BLaER1 treated with 17β-estradiol and CSF1 and Interleukin-3, amounts not matched to agents 10 nM and 100 nM (cell line): Measurements from ENCODE around the gene MATN1.

Experiments used
- H3K27ac ChIP-seq, 11 experiments: shearing (Covaris generic); formaldehyde crosslinking; 2 replicates each; pipeline ENCODE4 v1.8.1; 2022
- H3K27me3 ChIP-seq, 11 experiments: shearing (Covaris generic); formaldehyde crosslinking; 2 replicates each; pipeline ENCODE4 v1.8.1; 2022
- H3K36me3 ChIP-seq, 11 experiments: shearing (Covaris generic); formaldehyde crosslinking; 2 replicates each; pipeline ENCODE4 v1.8.1; 2022
- H3K4me1 ChIP-seq, 10 experiments: shearing (Covaris generic); formaldehyde crosslinking; 2 replicates each; pipeline ENCODE4 v1.8.1; 2022
- H3K4me2 ChIP-seq, 11 experiments: shearing (Covaris generic); formaldehyde crosslinking; 2 replicates each; pipeline ENCODE4 v1.8.1; 2022
- H3K4me3 ChIP-seq, 10 experiments: shearing (Covaris generic); formaldehyde crosslinking; 2 replicates each; pipeline ENCODE4 v1.8.1; 2022
- H3K9ac ChIP-seq, 11 experiments: shearing (Covaris generic); formaldehyde crosslinking; 2 replicates each; pipeline ENCODE4 v1.8.1; 2022
- H3K9me3 ChIP-seq, 11 experiments: shearing (Covaris generic); formaldehyde crosslinking; replicated peaks in 1 of 11; 2 replicates each; pipeline ENCODE4 v1.8.1; 2022
- H4K20me1 ChIP-seq, 11 experiments: shearing (Covaris generic); formaldehyde crosslinking; 2 replicates each; pipeline ENCODE4 v1.8.1; 2022
- Cebpa-rat ChIP-seq, 11 experiments: shearing (Covaris generic); IDR thresholded peaks; 2 replicates each; pipeline ENCODE4 v1.8.1; 2022

Gene MATN1

GRCh38 chr1:30680429-30680828 is 43.0 kb downstream of the MATN1 start:
- Histone ChIP-seq H3K9me3 (peaks cover 30 to 41% (median 35%) of the 10 kb centered on the region in 11 experiments), H3K36me3 (no peaks in the 10 kb centered on the region; a peak in 1 of 22 replicates), H3K27me3 (peaks cover 13 to 22% (median 19%) of the 10 kb centered on the region in 11 experiments), H3K27ac (no peak overlapping the region), H3K4me2 (no peak overlapping the region), H4K20me1 (no peaks in the 10 kb centered on the region; a peak in 1 of 22 replicates), H3K9ac (no peak overlapping the region), H3K4me1 (peaks cover 0 to 17% (median 0%) of the 10 kb centered on the region in 10 experiments; a peak in 4 of 20 replicates), H3K4me3 (0 out of 20 replicates have a peak overlapping the region, but pooled peaks of 1 of the 10 experiments have one; percentile 15)
- no peak for TF ChIP-seq Cebpa-rat (IDR thresholded peaks at IDR 0.05)

GRCh38 chr1:30679976-30680305 is 43.4 kb downstream of the MATN1 start:
- Histone ChIP-seq H3K4me3 (no peak overlapping the region), H3K4me1 (peaks cover 0 to 22% (median 0%) of the 10 kb centered on the region in 10 experiments; a peak in 4 of 20 replicates), H3K36me3 (no peaks in the 10 kb centered on the region; a peak in 1 of 22 replicates), H3K27ac (no peak overlapping the region), H3K9ac (no peak overlapping the region), H3K27me3 (peaks cover 8 to 17% (median 14%) of the 10 kb centered on the region in 11 experiments), H3K4me2 (no peak overlapping the region), H3K9me3 (peaks cover 30 to 41% (median 35%) of the 10 kb centered on the region in 11 experiments), H4K20me1 (no peaks in the 10 kb centered on the region; a peak in 1 of 22 replicates)
- no peak for TF ChIP-seq Cebpa-rat (IDR thresholded peaks at IDR 0.05)

GRCh38 chr1:30679201-30679975 is 44.0 kb downstream of the MATN1 start:
- Histone ChIP-seq H3K9ac (no peak overlapping the region), H4K20me1 (no peaks in the 10 kb centered on the region; a peak in 1 of 22 replicates), H3K27ac (no peak overlapping the region), H3K27me3 (peaks cover 2 to 12% (median 8%) of the 10 kb centered on the region in 11 experiments; a peak in 19 of 22 replicates), H3K4me1 (peaks cover 0 to 24% (median 0%) of the 10 kb centered on the region in 10 experiments; a peak in 4 of 20 replicates), H3K4me3 (no peak overlapping the region; a peak in 1 of 20 replicates), H3K9me3 (peaks cover 30 to 43% (median 35%) of the 10 kb centered on the region in 11 experiments), H3K36me3 (no peaks in the 10 kb centered on the region; a peak in 1 of 22 replicates), H3K4me2 (no peak overlapping the region)
- TF ChIP-seq Cebpa-rat (IDR thresholded peaks at IDR 0.05) = no peak

GRCh38 chr1:30678209-30678608 is 45.2 kb downstream of the MATN1 start:
- Histone ChIP-seq H4K20me1 (no peaks in the 10 kb centered on the region; a peak in 1 of 22 replicates), H3K27me3 (no peaks in the 10 kb centered on the region; a peak in 1 of 22 replicates), H3K4me1 (peaks cover 0 to 24% (median 0%) of the 10 kb centered on the region in 10 experiments; a peak in 4 of 20 replicates), H3K4me2 (no peak overlapping the region), H3K9me3 (peaks cover 41 to 55% (median 45%) of the 10 kb centered on the region in 11 experiments), H3K36me3 (no peaks in the 10 kb centered on the region; a peak in 1 of 22 replicates), H3K27ac (no peak overlapping the region), H3K4me3 (no peak overlapping the region), H3K9ac (no peak overlapping the region)
- no peak for TF ChIP-seq Cebpa-rat (IDR thresholded peaks at IDR 0.05)

GRCh38 chr1:30677471-30677870 is 45.9 kb downstream of the MATN1 start:
- Histone ChIP-seq H3K4me2 (no peak overlapping the region; a peak in 1 of 22 replicates), H3K9me3 (peaks cover 45 to 62% (median 52%) of the 10 kb centered on the region in 11 experiments), H4K20me1 (no peaks in the 10 kb centered on the region; a peak in 1 of 22 replicates), H3K27me3 (no peaks in the 10 kb centered on the region), H3K36me3 (no peaks in the 10 kb centered on the region; a peak in 1 of 22 replicates), H3K27ac (no peak overlapping the region), H3K4me3 (no peak overlapping the region), H3K4me1 (peaks cover 0 to 24% (median 0%) of the 10 kb centered on the region in 10 experiments; a peak in 4 of 20 replicates), H3K9ac (no peak overlapping the region)
- TF ChIP-seq Cebpa-rat (IDR thresholded peaks at IDR 0.05) = no peak

GRCh38 chr1:30675761-30676160 is 47.6 kb downstream of the MATN1 start:
- no peaks in the 10 kb centered on the region for H3K27me3 ChIP-seq
- peak overlapping the region in 1 of 11 experiments; percentile 10; a peak in 1 of 22 replicates for H3K9ac ChIP-seq
- peak overlapping the region in 2 of 11 experiments; percentile 39 to 52; a peak in 5 of 22 replicates for H3K4me2 ChIP-seq
- peak overlapping the region in 3 of 11 experiments; percentile 4 to 67 (median 32); a peak in 3 of 22 replicates for H3K27ac ChIP-seq
- H4K20me1 ChIP-seq = no peaks in the 10 kb centered on the region
- H3K4me3 ChIP-seq = no peak overlapping the region
- no peak for TF ChIP-seq Cebpa-rat (IDR thresholded peaks at IDR 0.05)
- peaks cover 41 to 56% (median 45%) of the 10 kb centered on the region in 11 experiments for H3K9me3 ChIP-seq
- peaks cover 0 to 24% (median 0%) of the 10 kb centered on the region in 10 experiments; a peak in 4 of 20 replicates for H3K4me1 ChIP-seq
- no peaks in the 10 kb centered on the region; a peak in 1 of 22 replicates for H3K36me3 ChIP-seq

- H3K36me3 ChIP-seq = no peaks in the 10 kb centered on the region; a peak in 1 of 22 replicates
- peak overlapping the region in 3 of 11 experiments; percentile 4 to 67 (median 32); a peak in 3 of 22 replicates for H3K27ac ChIP-seq
Observed at GRCh38 chr1:30675289-30675688, 48.1 kb downstream of the MATN1 start.

GRCh38 chr1:30673395-30673794 is 50.0 kb downstream of the MATN1 start:
- TF ChIP-seq Cebpa-rat (IDR thresholded peaks at IDR 0.05) = no peak
- Histone ChIP-seq H3K9ac (no peak overlapping the region), H3K4me1 (peaks cover 0 to 24% (median 2%) of the 10 kb centered on the region in 10 experiments; a peak in 9 of 20 replicates), H3K27ac (no peak overlapping the region), H4K20me1 (no peaks in the 10 kb centered on the region), H3K9me3 (peaks cover 18 to 33% (median 22%) of the 10 kb centered on the region in 11 experiments), H3K27me3 (no peaks in the 10 kb centered on the region), H3K4me3 (no peak overlapping the region), H3K4me2 (no peak overlapping the region), H3K36me3 (no peaks in the 10 kb centered on the region)

More at GRCh38 chr1:30675289-30675688, 48.1 kb downstream of the MATN1 start:
- Histone ChIP-seq H3K4me1 (peaks cover 0 to 24% (median 0%) of the 10 kb centered on the region in 10 experiments; a peak in 4 of 20 replicates), H3K4me2 (peak overlapping the region in 2 of 11 experiments; percentile 39 to 52; a peak in 5 of 22 replicates), H3K27me3 (no peaks in the 10 kb centered on the region), H3K4me3 (no peak overlapping the region), H3K9me3 (peaks cover 37 to 52% (median 40%) of the 10 kb centered on the region in 11 experiments), H4K20me1 (no peaks in the 10 kb centered on the region), H3K9ac (peak overlapping the region in 1 of 11 experiments; percentile 10; a peak in 1 of 22 replicates)
- TF ChIP-seq Cebpa-rat (IDR thresholded peaks at IDR 0.05) = no peak

GRCh38 chr1:30672661-30673060 is 50.7 kb downstream of the MATN1 start:
- H4K20me1 ChIP-seq = no peaks in the 10 kb centered on the region
- no peak overlapping the region for H3K4me3 ChIP-seq
- TF ChIP-seq Cebpa-rat (IDR thresholded peaks at IDR 0.05) = no peak

More at GRCh38 chr1:30672661-30673060, 50.7 kb downstream of the MATN1 start:
- Histone ChIP-seq H3K4me2 (no peak overlapping the region), H3K36me3 (no peaks in the 10 kb centered on the region), H3K27me3 (no peaks in the 10 kb centered on the region), H3K4me1 (peaks cover 0 to 28% (median 9%) of the 10 kb centered on the region in 10 experiments; a peak in 12 of 20 replicates), H3K27ac (no peak overlapping the region), H3K9ac (no peak overlapping the region), H3K9me3 (peaks cover 14 to 27% (median 17%) of the 10 kb centered on the region in 11 experiments)
